ENCODE results near the gene TMEM176B. TPM values are rescaled to one million over a fixed set of nuclear protein-coding genes. Genes with fewer than 3 reads are reported as not detected.

Gene TMEM176B
- total RNA-seq (10 to 100 TPM; 47.4 to 52.3 (median 48.3) TPM), polyA plus RNA-seq (100 to 1,000 TPM; 144 to 246 (median 151) TPM)

DNA sequence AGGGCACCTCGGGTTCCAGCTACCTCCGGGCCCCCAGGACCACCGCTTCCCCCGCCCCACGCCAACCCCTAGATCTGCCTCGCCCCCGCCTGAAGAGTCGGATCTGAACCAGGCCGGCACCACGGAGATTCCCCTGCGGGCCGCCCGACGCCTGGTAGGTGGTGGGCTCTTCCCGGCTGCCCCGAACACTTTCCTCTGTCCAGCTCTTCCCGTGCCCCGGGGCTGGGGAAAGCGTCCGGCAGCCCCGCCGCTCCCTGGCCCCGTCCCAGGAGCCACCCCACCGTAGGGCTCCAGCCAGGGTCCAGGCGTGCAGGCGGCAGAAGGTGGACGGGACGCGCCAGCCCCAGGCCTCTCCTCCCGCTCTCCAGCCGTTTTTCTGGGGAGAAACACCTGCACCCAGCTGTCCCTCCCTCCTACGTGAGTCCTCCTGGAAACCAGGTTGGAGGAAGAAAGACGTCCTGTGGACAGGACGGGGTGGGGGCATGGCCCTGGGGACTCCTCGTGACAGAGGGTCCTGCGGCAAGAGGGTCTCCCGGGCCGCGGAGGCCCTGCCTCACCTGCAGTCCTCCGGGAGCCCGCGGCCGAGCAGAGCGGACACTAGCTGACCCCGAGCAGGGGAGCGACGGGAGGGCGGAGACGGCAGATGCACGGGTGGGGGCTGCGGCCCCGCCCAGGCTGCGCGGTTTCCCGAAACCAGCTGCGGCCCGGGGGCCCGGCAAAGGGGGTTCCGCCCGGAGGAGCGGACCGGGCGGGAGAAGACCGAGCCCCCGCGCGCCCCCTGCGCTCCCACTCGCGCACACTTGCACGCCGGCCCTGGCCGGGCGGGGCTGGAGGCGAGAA lies at the start of gene TMEM176B:
TMEM176B (minus strand) TSS at position 624 of the 840 bp plus-strand sequence. CDS start 3,795 bp downstream, outside the sequence.
- Histone ChIP-seq H3K4me1 (peaks cover 0 to 17% (median 15%) of the 10 kb centered on the region in 4 donors), H3K9me3 (no peaks in the 10 kb centered on the region), H3K27ac (peak within 1 kb of the TSS; percentile 56 to 74 (median 66)), H3K36me3 (peaks cover 0 to 2% (median 0%) of the 10 kb centered on the region in 4 donors), H3K4me3 (peak within 1 kb of the TSS; percentile 41 to 59 (median 47)), H3K27me3 (peaks cover 16 to 49% (median 22%) of the 10 kb centered on the region in 3 donors)
- WGBS, 2 donors = 3 to 11% methylated on average over 75 of the region's 75 CpGs
- DNase-seq = peak; percentile 78
- TF ChIP-seq POLR2AphosphoS5 (IDR thresholded peaks at IDR 0.05) (peak in 3 of 4 donors; percentile 58 to 63 (median 59)), EP300 (IDR thresholded peaks at IDR 0.05) (no peak), POLR2A (IDR thresholded peaks at IDR 0.05) (peak in 1 of 2 donors; percentile 52)
- intact Hi-C loops (cut with DNase I) = no loop called here

DNA sequence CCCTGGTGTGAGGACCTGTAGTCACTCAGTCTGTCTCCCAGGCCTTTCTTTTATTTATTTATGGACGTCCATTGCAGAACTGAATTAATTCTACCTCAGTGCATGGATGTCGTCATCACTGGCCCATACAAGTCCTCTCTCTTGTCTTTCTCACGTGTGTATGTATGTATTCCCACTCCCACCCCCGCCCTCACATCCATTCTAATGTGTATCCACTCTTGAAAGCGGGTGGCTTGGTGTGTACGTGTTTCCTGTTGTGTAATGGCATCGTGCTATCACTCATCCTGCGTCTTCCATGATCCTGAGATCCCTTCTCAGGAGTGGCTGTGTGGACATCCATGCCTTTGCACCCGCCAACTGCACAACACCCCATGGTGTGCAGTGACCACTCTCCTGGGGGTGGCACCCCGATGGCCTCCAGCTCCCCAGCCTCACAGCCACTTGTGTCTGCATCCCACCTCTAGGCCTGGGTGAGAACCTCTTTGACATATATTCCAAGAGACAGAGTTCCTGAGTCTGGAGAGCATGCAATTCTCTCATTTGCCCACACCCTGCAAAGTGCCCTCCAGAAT lies 49.1 kb upstream of the TMEM176B start:
- H3K27ac ChIP-seq = no peak overlapping the region
- no peak for TF ChIP-seq POLR2AphosphoS5 (IDR thresholded peaks at IDR 0.05)
- TF ChIP-seq, protein P1, sequence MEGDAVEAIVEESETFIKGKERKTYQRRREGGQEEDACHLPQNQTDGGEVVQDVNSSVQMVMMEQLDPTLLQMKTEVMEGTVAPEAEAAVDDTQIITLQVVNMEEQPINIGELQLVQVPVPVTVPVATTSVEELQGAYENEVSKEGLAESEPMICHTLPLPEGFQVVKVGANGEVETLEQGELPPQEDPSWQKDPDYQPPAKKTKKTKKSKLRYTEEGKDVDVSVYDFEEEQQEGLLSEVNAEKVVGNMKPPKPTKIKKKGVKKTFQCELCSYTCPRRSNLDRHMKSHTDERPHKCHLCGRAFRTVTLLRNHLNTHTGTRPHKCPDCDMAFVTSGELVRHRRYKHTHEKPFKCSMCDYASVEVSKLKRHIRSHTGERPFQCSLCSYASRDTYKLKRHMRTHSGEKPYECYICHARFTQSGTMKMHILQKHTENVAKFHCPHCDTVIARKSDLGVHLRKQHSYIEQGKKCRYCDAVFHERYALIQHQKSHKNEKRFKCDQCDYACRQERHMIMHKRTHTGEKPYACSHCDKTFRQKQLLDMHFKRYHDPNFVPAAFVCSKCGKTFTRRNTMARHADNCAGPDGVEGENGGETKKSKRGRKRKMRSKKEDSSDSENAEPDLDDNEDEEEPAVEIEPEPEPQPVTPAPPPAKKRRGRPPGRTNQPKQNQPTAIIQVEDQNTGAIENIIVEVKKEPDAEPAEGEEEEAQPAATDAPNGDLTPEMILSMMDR (IDR thresholded peaks at IDR 0.05) = no peak
- peaks cover 0 to 12% (median 0%) of the 10 kb centered on the region in 4 donors for H3K4me1 ChIP-seq
- H3K9me3 ChIP-seq = no peaks in the 10 kb centered on the region
- peaks cover 0 to 6% (median 6%) of the 10 kb centered on the region in 3 donors for H3K27me3 ChIP-seq
- WGBS, 2 donors = 90 to 91% methylated on average over 10 of the region's 10 CpGs
- intact Hi-C loops (cut with DNase I) = no loop called here
- H3K36me3 ChIP-seq = no peaks in the 10 kb centered on the region
- peak; percentile 29 for DNase-seq
- no peak overlapping the region for H3K4me3 ChIP-seq

DNA sequence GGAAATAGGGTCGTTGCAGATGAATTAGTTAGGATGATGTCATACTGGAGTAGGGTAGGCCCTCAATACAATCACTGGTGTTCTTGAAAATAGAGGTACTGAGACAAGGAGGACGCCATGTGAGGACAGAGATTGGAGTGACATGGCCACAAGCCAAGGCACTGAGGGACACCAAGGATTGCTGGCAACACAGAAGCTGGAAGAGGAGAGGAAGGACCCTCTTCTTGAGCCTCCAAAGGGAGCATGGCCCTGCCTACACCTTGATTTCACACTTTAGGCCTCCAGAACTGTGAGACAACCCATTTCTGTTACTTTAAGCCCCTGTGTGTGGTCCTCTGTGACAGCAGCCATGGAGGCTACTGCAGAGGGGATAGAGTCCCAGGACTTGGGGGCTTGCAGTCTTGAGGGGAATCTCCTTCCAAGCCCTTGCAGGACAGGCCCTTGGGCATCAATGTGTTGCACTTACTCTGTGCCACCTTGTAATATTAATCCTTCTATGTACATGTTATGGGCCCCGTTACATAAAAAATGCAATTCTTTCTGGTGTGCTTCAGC lies 48.5 kb upstream of the TMEM176B start:
- DNase-seq = peak; percentile 26
- Histone ChIP-seq H3K4me3 (no peak overlapping the region), H3K27me3 (peaks cover 0 to 6% (median 0%) of the 10 kb centered on the region in 3 donors), H3K9me3 (no peaks in the 10 kb centered on the region), H3K27ac (no peak overlapping the region), H3K36me3 (no peaks in the 10 kb centered on the region), H3K4me1 (peaks cover 0 to 12% (median 0%) of the 10 kb centered on the region in 4 donors)
- TF ChIP-seq EP300 (IDR thresholded peaks at IDR 0.05) (no peak), POLR2A (IDR thresholded peaks at IDR 0.05) (no peak), POLR2AphosphoS5 (IDR thresholded peaks at IDR 0.05) (no peak)
- TF ChIP-seq, protein P1 (IDR thresholded peaks at IDR 0.05) = no peak
- WGBS, 2 donors = 89 to 93% methylated on average over 3 of the region's 3 CpGs
- intact Hi-C loops (cut with DNase I) = no loop called here

DNA sequence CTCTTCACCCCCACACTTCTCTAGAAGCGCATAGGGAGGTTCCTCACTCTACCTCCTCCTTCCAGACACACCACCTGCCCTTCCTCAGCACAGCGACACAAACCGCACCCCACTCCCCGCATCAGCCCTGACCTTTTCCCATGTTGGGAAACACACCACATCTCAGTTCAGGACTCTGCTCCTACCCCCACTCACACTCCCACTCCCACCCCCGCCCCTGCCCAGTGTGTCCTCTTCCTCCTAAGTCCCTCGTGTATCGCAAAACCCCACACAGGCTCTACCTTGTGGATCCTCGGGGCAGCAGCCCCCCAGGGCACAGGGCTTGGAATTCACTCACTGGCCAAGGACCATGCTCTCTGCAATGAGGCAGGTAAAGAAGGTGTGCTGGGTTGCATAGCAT lies 47.9 kb upstream of the TMEM176B start:
- 93 to 94% methylated on average over 8 of the region's 8 CpGs for WGBS, 2 donors
- Histone ChIP-seq H3K27ac (no peak overlapping the region), H3K9me3 (no peaks in the 10 kb centered on the region), H3K36me3 (no peaks in the 10 kb centered on the region), H3K27me3 (peaks cover 0 to 6% (median 0%) of the 10 kb centered on the region in 3 donors), H3K4me1 (peaks cover 0 to 12% (median 0%) of the 10 kb centered on the region in 4 donors), H3K4me3 (no peak overlapping the region)
- peak; percentile 38 for DNase-seq
- TF ChIP-seq POLR2AphosphoS5 (IDR thresholded peaks at IDR 0.05) (no peak), EP300 (IDR thresholded peaks at IDR 0.05) (no peak), POLR2A (IDR thresholded peaks at IDR 0.05) (no peak)
- TF ChIP-seq, protein P1 (IDR thresholded peaks at IDR 0.05) = no peak
- intact Hi-C loops (cut with DNase I) = no loop called here

DNA sequence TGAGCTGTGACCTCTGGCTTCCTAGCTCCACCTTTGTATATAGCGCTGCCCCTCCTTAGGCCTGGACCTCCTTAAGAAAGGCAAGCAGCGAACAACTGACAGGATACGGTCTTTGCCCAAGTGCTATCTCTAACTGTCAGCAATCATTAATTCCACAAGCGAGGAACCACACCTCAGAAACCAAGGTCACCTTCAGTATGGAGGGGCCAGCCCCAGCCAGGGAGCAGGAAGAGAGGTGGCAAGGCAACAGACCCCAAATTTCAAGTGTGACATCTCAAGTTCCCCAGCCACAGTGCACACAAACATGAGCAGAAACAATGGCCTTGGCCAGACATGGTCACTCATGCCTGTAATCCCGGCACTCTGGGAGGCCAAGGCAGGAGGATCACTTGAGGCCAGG lies 47.4 kb upstream of the TMEM176B start:
- H3K36me3 ChIP-seq = no peaks in the 10 kb centered on the region
- H3K4me3 ChIP-seq = no peak overlapping the region
- H3K9me3 ChIP-seq = no peaks in the 10 kb centered on the region
- H3K27ac ChIP-seq = no peak overlapping the region
- DNase-seq = peak; percentile 25
- H3K27me3 ChIP-seq = peaks cover 0 to 4% (median 0%) of the 10 kb centered on the region in 3 donors
- intact Hi-C loops (cut with DNase I) = no loop called here
- H3K4me1 ChIP-seq = peaks cover 0 to 12% (median 0%) of the 10 kb centered on the region in 4 donors
- 81 to 90% methylated on average over 5 of the region's 5 CpGs for WGBS, 2 donors
- TF ChIP-seq POLR2A (IDR thresholded peaks at IDR 0.05) (no peak), POLR2AphosphoS5 (IDR thresholded peaks at IDR 0.05) (no peak)
- TF ChIP-seq, protein P1 (IDR thresholded peaks at IDR 0.05) = no peak
